Renal cortical epithelial cell (primary cell): ENCODE measurements around the gene TECPR1. TPM values are rescaled to one million over a fixed set of nuclear protein-coding genes. Genes with fewer than 3 reads are reported as not detected.
"Not testable (repeated sequence)": the region's sequence is repeated elsewhere in the genome, so short reads cannot be mapped to it uniquely, and the experiment has no call there.

Experiments
- DNase-seq: peaks from one replicate; pipeline ENCODE4 v3.0.0-alpha.2; 2011; ENCODE audit warnings: low read depth
- total RNA-seq: library from RNA; depleted of rRNA; stranded (reverse); fragments of >200 nt; gene quantifications from 2 replicates; pipeline ENCODE4 v1.2.3, GENCODE V29; 2014

TECPR1 gene
- total RNA-seq, 1 donor from 2014 or later = 22.0 TPM

- DNase-seq = no peak
Measured at GRCh38 chr7:98225913-98226614, 26.0 kb downstream of the TECPR1 start.

GRCh38 chr7:98224701-98225181 lies 27.3 kb downstream of the TECPR1 start:
- DNase-seq = no peak

- no peak for DNase-seq
Measured at GRCh38 chr7:98223898-98224700, 27.9 kb downstream of the TECPR1 start.

GRCh38 chr7:98223351-98223897 lies 28.6 kb downstream of the TECPR1 start:
- DNase-seq = no peak

GRCh38 chr7:98222533-98223195 lies 29.4 kb downstream of the TECPR1 start:
- DNase-seq = no peak

GRCh38 chr7:98221611-98222532 lies 30.2 kb downstream of the TECPR1 start:
- DNase-seq = no peak

- DNase-seq = not testable (repeated sequence)
Measured at GRCh38 chr7:98219382-98219781, 32.6 kb downstream of the TECPR1 start.

GRCh38 chr7:98217623-98218582 lies 34.1 kb downstream of the TECPR1 start:
- DNase-seq = no peak

GRCh38 chr7:98216941-98217622 lies 35.0 kb downstream of the TECPR1 start:
- DNase-seq = no peak

GRCh38 chr7:98215561-98216495 lies 36.2 kb downstream of the TECPR1 start:
- DNase-seq = no peak

GRCh38 chr7:98214811-98215321 lies 37.2 kb downstream of the TECPR1 start:
- no peak for DNase-seq

GRCh38 chr7:98213888-98214810 lies 37.9 kb downstream of the TECPR1 start:
- no peak for DNase-seq

GRCh38 chr7:98213296-98213887 lies 38.6 kb downstream of the TECPR1 start:
- no peak for DNase-seq

GRCh38 chr7:98212532-98213041 lies 39.4 kb downstream of the TECPR1 start:
- no peak for DNase-seq

GRCh38 chr7:98211676-98212531 lies 40.1 kb downstream of the TECPR1 start:
- DNase-seq = no peak
